GM15510 (cell line): Measurements from ENCODE around the gene LRRC58.

Source experiments
- POLR2A ChIP-seq: IDR thresholded peaks from 3 replicates; pipeline ENCODE4 v1.6.1; 2011; ENCODE audit warnings: borderline replicate concordance; ENCODE audit not compliant: insufficient read length; ENCODE audit errors: extremely low read depth

Gene LRRC58

GRCh38 chr3:120348991-120349854 is at the start of gene LRRC58:
TSS of gene LRRC58 (minus strand) at chr3:120349354. CDS start at chr3:120349243, 111 bp downstream.
- peak; percentile 97 for TF ChIP-seq POLR2A

- TF ChIP-seq POLR2A = no peak
Observed at GRCh38 chr3:120396469-120396868, 47.3 kb upstream of the LRRC58 start.

GRCh38 chr3:120394347-120394746 is 45.2 kb upstream of the LRRC58 start:
- no peak for TF ChIP-seq POLR2A

- no peak for TF ChIP-seq POLR2A
Observed at GRCh38 chr3:120393761-120394160, 44.6 kb upstream of the LRRC58 start.

GRCh38 chr3:120393243-120393642 is 44.1 kb upstream of the LRRC58 start:
- no peak for TF ChIP-seq POLR2A

- no peak for TF ChIP-seq POLR2A
Observed at GRCh38 chr3:120382941-120383447, 33.8 kb upstream of the LRRC58 start.

- no peak for TF ChIP-seq POLR2A
Observed at GRCh38 chr3:120381503-120381902, 32.3 kb upstream of the LRRC58 start.

- TF ChIP-seq POLR2A = no peak
Observed at GRCh38 chr3:120370463-120370862, 21.3 kb upstream of the LRRC58 start.

GRCh38 chr3:120369037-120369467 is 19.9 kb upstream of the LRRC58 start:
- TF ChIP-seq POLR2A = no peak

GRCh38 chr3:120368172-120368571 is 19.0 kb upstream of the LRRC58 start:
- TF ChIP-seq POLR2A = no peak

GRCh38 chr3:120364821-120365220 is 15.7 kb upstream of the LRRC58 start:
- no peak for TF ChIP-seq POLR2A

GRCh38 chr3:120364101-120364500 is 14.9 kb upstream of the LRRC58 start:
- TF ChIP-seq POLR2A = no peak

GRCh38 chr3:120357807-120358206 is 8.7 kb upstream of the LRRC58 start:
- TF ChIP-seq POLR2A = no peak

GRCh38 chr3:120355486-120355885 is 6.3 kb upstream of the LRRC58 start:
- TF ChIP-seq POLR2A = no peak

- TF ChIP-seq POLR2A = no peak
Observed at GRCh38 chr3:120353463-120353862, 4.3 kb upstream of the LRRC58 start.

GRCh38 chr3:120352017-120352416 is 2.9 kb upstream of the LRRC58 start:
- no peak for TF ChIP-seq POLR2A
